Prostate gland (tissue), 2 donors: ENCODE data around the gene GABPB1.
"Not testable (repeated sequence)": the region's sequence is repeated elsewhere in the genome, so short reads cannot be mapped to it uniquely, and the experiment has no call there.

ENCODE experiments used
- POLR2A ChIP-seq: fragments of 450-650 bp; IDR thresholded peaks from one replicate; pipeline ENCODE4 v1.6.1; 2016; ENCODE audit warnings: antibody characterized with exemption, mild to moderate bottlenecking
- POLR2AphosphoS5 ChIP-seq: sonication (generic); formaldehyde crosslinking; IDR thresholded peaks from one replicate; pipeline ENCODE4 v1.6.1; 2017; ENCODE audit warnings: antibody characterized with exemption
- TF ChIP-seq, protein P1 (sequence below), 4 experiments: fragments of 200-600 bp in 2 of 4; fragments of 450-650 bp in 2 of 4; sonication (generic) in 2 of 4; IDR thresholded peaks; 1 replicate in 3 of 4; 2 replicates in 1 of 4; pipeline ENCODE4 v1.5.1; 2016 to 2019; ENCODE audit warnings: antibody characterized with exemption in 4 of 4, mild to moderate bottlenecking in 2 of 4, moderate library complexity in 2 of 4

DNA sequence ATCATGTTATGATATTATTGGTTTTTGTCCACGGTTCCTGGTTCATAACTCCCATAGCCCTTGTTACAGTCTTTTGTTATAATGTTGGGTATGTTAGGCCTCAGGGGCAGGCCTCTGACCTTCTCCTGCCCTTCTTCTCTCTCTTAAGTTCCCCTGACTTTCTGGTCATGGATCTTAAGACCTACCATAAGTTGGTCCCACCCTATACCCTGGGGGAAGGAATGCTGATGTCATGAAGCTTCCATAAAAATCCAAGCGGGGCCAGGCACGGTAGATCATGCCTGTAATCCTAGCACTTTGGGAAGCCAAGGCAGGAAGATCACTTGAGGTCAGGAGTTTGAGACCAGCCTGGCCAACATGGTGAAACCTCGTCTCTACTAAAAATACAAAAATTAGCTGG, 36.6 kb upstream of the GABPB1 start:
- TF ChIP-seq, protein P1, sequence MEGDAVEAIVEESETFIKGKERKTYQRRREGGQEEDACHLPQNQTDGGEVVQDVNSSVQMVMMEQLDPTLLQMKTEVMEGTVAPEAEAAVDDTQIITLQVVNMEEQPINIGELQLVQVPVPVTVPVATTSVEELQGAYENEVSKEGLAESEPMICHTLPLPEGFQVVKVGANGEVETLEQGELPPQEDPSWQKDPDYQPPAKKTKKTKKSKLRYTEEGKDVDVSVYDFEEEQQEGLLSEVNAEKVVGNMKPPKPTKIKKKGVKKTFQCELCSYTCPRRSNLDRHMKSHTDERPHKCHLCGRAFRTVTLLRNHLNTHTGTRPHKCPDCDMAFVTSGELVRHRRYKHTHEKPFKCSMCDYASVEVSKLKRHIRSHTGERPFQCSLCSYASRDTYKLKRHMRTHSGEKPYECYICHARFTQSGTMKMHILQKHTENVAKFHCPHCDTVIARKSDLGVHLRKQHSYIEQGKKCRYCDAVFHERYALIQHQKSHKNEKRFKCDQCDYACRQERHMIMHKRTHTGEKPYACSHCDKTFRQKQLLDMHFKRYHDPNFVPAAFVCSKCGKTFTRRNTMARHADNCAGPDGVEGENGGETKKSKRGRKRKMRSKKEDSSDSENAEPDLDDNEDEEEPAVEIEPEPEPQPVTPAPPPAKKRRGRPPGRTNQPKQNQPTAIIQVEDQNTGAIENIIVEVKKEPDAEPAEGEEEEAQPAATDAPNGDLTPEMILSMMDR (IDR thresholded peaks at IDR 0.05) = not testable (repeated sequence)
- TF ChIP-seq POLR2A, POLR2AphosphoS5: not testable (repeated sequence)
